Endodermal cell (in vitro differentiated cells): ENCODE measurements around the gene SQSTM1. TPM values are rescaled to one million over a fixed set of nuclear protein-coding genes. Genes with fewer than 3 reads are reported as not detected.

ENCODE experiments used
- DNase-seq: peaks from one replicate; pipeline ENCODE4 v3.0.0-alpha.2; 2017
- H3K27ac ChIP-seq: 2 replicates; pipeline ENCODE4 v1.5.1; 2013; ENCODE audit warnings: mild to moderate bottlenecking, low read depth, low read length, moderate library complexity
- H3K27me3 ChIP-seq: 2 replicates; pipeline ENCODE4 v1.6.1; 2013; ENCODE audit warnings: mild to moderate bottlenecking, low read length, moderate library complexity; ENCODE audit not compliant: insufficient read depth, control insufficient read depth, poor library complexity, severe bottlenecking
- H3K36me3 ChIP-seq: 2 replicates; pipeline ENCODE4 v1.7.0; 2013; ENCODE audit warnings: mild to moderate bottlenecking, low read length, moderate library complexity; ENCODE audit not compliant: control insufficient read depth, insufficient read depth
- H3K4me1 ChIP-seq: one replicate; pipeline ENCODE4 v1.7.0; 2013; ENCODE audit warnings: low read length; ENCODE audit not compliant: control insufficient read depth, insufficient read depth
- H3K4me3 ChIP-seq: 2 replicates; pipeline ENCODE4 v1.5.1; 2013; ENCODE audit warnings: mild to moderate bottlenecking, low read length, moderate library complexity
- H3K9ac ChIP-seq: 2 replicates; pipeline ENCODE4 v1.6.1; 2013; ENCODE audit warnings: mild to moderate bottlenecking, low read length, moderate library complexity; ENCODE audit not compliant: poor library complexity, severe bottlenecking; ENCODE audit errors: extremely low read depth
- H3K9me3 ChIP-seq: 2 replicates; pipeline ENCODE4 v1.6.1; 2013; ENCODE audit warnings: mild to moderate bottlenecking, low read length, moderate library complexity; ENCODE audit not compliant: control insufficient read depth
- H3K27ac Mint-ChIP-seq: 2 replicates; pipeline ENCODE4 v1.8.0; 2020; ENCODE audit warnings: mixed read lengths
- H3K27me3 Mint-ChIP-seq: 2 replicates; pipeline ENCODE4 v1.8.0; 2021; ENCODE audit warnings: mild to moderate bottlenecking, mixed read lengths; ENCODE audit not compliant: insufficient read depth
- H3K36me3 Mint-ChIP-seq: 2 replicates; pipeline ENCODE4 v1.8.0; 2020; ENCODE audit warnings: low read depth, mixed read lengths
- H3K4me1 Mint-ChIP-seq: 2 replicates; pipeline ENCODE4 v1.8.0; 2020; ENCODE audit warnings: mixed read lengths
- H3K4me3 Mint-ChIP-seq: 2 replicates; pipeline ENCODE4 v1.8.0; 2020; ENCODE audit warnings: mild to moderate bottlenecking, moderate library complexity, mixed read lengths
- H3K9me3 Mint-ChIP-seq: 2 replicates; pipeline ENCODE4 v1.8.0; 2020; ENCODE audit warnings: mild to moderate bottlenecking, mixed read lengths
- CTCF ChIP-seq: fragments of 200-600 bp; sonication (generic); conservative IDR thresholded peaks from 2 replicates; pipeline ENCODE4 v1.5.0; 2021; ENCODE audit warnings: antibody characterized with exemption, mild to moderate bottlenecking
- WGBS, 2 experiments: methylation state at CpG; one replicate each; pipeline versions ENCODE4 v1.1.5 to v1.1.7; 2013; ENCODE audit warnings: missing lambda C conversion rate in 2 of 2, mixed read lengths in 1 of 2; ENCODE audit not compliant: insufficient coverage in 1 of 2, insufficient read length in 1 of 2; 5-methylcytosine and 5-hydroxymethylcytosine counted together
- microRNA-seq: library from miRNA; unstranded; fragments of <30 nt; microRNA quantifications from one replicate; pipeline ENCODE4 v1.2.0, GENCODE V29; 2020; ENCODE audit warnings: borderline microRNAs expressed
- total RNA-seq, 2 donors: library from RNA; stranded (reverse); fragmentation: NEBNext Ultra II Directional in 1 of 2; extraction: Animal tissue kit (Norgen Biotek cat#: 25700) in 1 of 2; gene quantifications; 2 replicates in 1 of 2; 3 replicates in 1 of 2; pipeline ENCODE4 v1.2.1, GENCODE V29; 2021

The SQSTM1 gene
- total RNA-seq, 2 donors from 2014 or later = 134 to 172 TPM

GRCh38 chr5:179886190-179886911 is 65.6 kb downstream of the SQSTM1 start:
- WGBS, 2 experiments = 87 to 90% methylated on average over 11 to 14 of the region's 14 CpGs
- H3K9me3 ChIP-seq = peaks cover 36% of the 10 kb centered on the region
- no peak overlapping the region for H3K27ac Mint-ChIP-seq

GRCh38 chr5:179887095-179887494 is 66.4 kb downstream of the SQSTM1 start:
- no peak for TF ChIP-seq CTCF
- DNase-seq = no peak
- Mint-ChIP-seq H3K4me1 (no peaks in the 10 kb centered on the region), H3K27ac (no peak overlapping the region), H3K36me3 (peaks cover 88% of the 10 kb centered on the region), H3K4me3 (no peak overlapping the region), H3K27me3 (no peaks in the 10 kb centered on the region), H3K9me3 (peaks cover 35% of the 10 kb centered on the region)
- Histone ChIP-seq H3K27me3 (no peaks in the 10 kb centered on the region), H3K9me3 (peaks cover 36% of the 10 kb centered on the region), H3K4me3 (no peak overlapping the region), H3K9ac (no peak overlapping the region), H3K27ac (no peak overlapping the region), H3K36me3 (peaks cover 86% of the 10 kb centered on the region), H3K4me1 (no peaks in the 10 kb centered on the region)
- whole genome bisulfite sequencing, 2 experiments = 96 to 97% methylated on average over 11 of the region's 11 CpGs

More at GRCh38 chr5:179886190-179886911, 65.6 kb downstream of the SQSTM1 start:
- Mint-ChIP-seq H3K9me3 (peaks cover 35% of the 10 kb centered on the region), H3K27me3 (no peaks in the 10 kb centered on the region), H3K36me3 (peaks cover 89% of the 10 kb centered on the region), H3K4me3 (no peak overlapping the region), H3K4me1 (no peaks in the 10 kb centered on the region)
- H3K4me3 ChIP-seq = no peak overlapping the region
- peaks cover 80% of the 10 kb centered on the region for H3K36me3 ChIP-seq
- H3K9ac ChIP-seq = no peak overlapping the region
- H3K4me1 ChIP-seq = no peaks in the 10 kb centered on the region
- H3K27ac ChIP-seq = no peak overlapping the region
- no peaks in the 10 kb centered on the region for H3K27me3 ChIP-seq
- no peak for DNase-seq
- TF ChIP-seq CTCF = no peak

Small RNA genes within 50 kb of the gene (microRNA-seq; reads per million reads assigned to microRNA genes)
- 0.74 reads per million for gene MIR1229

Other genes with a start within 250 kb of the SQSTM1 start
- 100 to 1,000 TPM; 801 to 885 TPM for gene HNRNPH1, start 197.2 kb upstream of the SQSTM1 start, total RNA-seq
- not detected for gene CBY3, start 139.9 kb upstream of the SQSTM1 start, total RNA-seq
- 100 to 1,000 TPM; 389 to 615 TPM for gene CANX, start 121.9 kb upstream of the SQSTM1 start, total RNA-seq
- gene MAML1, start 88.1 kb upstream of the SQSTM1 start, total RNA-seq = 10 to 100 TPM; 38.9 to 41.4 TPM
- gene LTC4S, start 26.9 kb upstream of the SQSTM1 start, total RNA-seq = 1 to 10 TPM; 5.7 to 6.3 TPM
- 100 to 1,000 TPM; 165 to 177 TPM for gene MGAT4B, start 14.0 kb upstream of the SQSTM1 start, total RNA-seq
- 10 to 100 TPM; 45.8 to 55.3 TPM for gene MRNIP, start 37.9 kb downstream of the SQSTM1 start, total RNA-seq
- gene TBC1D9B, start 87.0 kb downstream of the SQSTM1 start, total RNA-seq = 100 to 1,000 TPM; 118 to 127 TPM